Transverse colon (tissue), 4 donors: ENCODE measurements around the gene FBXO27. TPM values are rescaled to one million over a fixed set of nuclear protein-coding genes. Genes with fewer than 3 reads are reported as not detected.

ENCODE experiments used
- total RNA-seq, 4 donors: library from RNA; depleted of rRNA; stranded (reverse); fragments of >200 nt; gene quantifications; one replicate each; pipeline ENCODE4 v1.1.0, GENCODE V29; 2016

Gene FBXO27
- total RNA-seq, 4 donors from 2014 or later = 0.14 to 1.5 (median 1.1) TPM; not detected in 1

Other genes starting within 250 kb of the FBXO27 start
- not detected for gene LGALS7B, start 243.3 kb downstream of the FBXO27 start, total RNA-seq
- 1,000 to 10,000 TPM; 1,815 to 4,845 (median 3,695) TPM for gene LGALS4, start 219.6 kb downstream of the FBXO27 start, total RNA-seq
- 100 to 1,000 TPM; 181 to 313 (median 228) TPM for gene ECH1, start 200.8 kb downstream of the FBXO27 start, total RNA-seq
- gene HNRNPL, start 182.6 kb downstream of the FBXO27 start, total RNA-seq = 100 to 1,000 TPM; 139 to 200 (median 174) TPM
- 1 to 10 TPM; 1.8 to 7.0 (median 3.6) TPM for gene RINL, start 154.3 kb downstream of the FBXO27 start, total RNA-seq
- 100 to 1,000 TPM in 1 of 4 donors, 10 to 100 TPM in 3; 56.3 to 128 (median 64.2) TPM for gene SIRT2, start 132.9 kb downstream of the FBXO27 start, total RNA-seq
- gene NFKBIB, start 132.6 kb downstream of the FBXO27 start, total RNA-seq = 10 to 100 TPM in 3 of 4 donors, 1 to 10 TPM in 1; 6.2 to 53.9 (median 29.4) TPM
- not detected for gene CCER2, start 120.4 kb downstream of the FBXO27 start, total RNA-seq
- gene SARS2, start 101.8 kb downstream of the FBXO27 start, total RNA-seq = 100 to 1,000 TPM in 1 of 4 donors, 10 to 100 TPM in 3; 21.4 to 186 (median 42.7) TPM
- gene MRPS12, start 101.6 kb downstream of the FBXO27 start, total RNA-seq = 10 to 100 TPM; 23.7 to 42.6 (median 34.7) TPM
- 1 to 10 TPM; 2.2 to 7.8 (median 2.4) TPM for gene FBXO17, start 56.8 kb downstream of the FBXO27 start, total RNA-seq
- gene ACP7, start 51.8 kb upstream of the FBXO27 start, total RNA-seq = not detected
- 10 to 100 TPM; 43.8 to 96.1 (median 63.2) TPM for gene PAK4, start 93.2 kb upstream of the FBXO27 start, total RNA-seq
- 1 to 10 TPM in 2 of 4 donors, under 1 TPM in 1, not detected in 1; 0.14 to 3.0 (median 1.1) TPM for gene NCCRP1, start 164.4 kb upstream of the FBXO27 start, total RNA-seq
- gene SYCN, start 171.7 kb upstream of the FBXO27 start, total RNA-seq = not detected
- gene IFNL3, start 212.5 kb upstream of the FBXO27 start, total RNA-seq = not detected
- gene IFNL4, start 216.3 kb upstream of the FBXO27 start, total RNA-seq = not detected
- gene IFNL2, start 235.8 kb upstream of the FBXO27 start, total RNA-seq = not detected